OCI-LY7 (cell line): ENCODE data around the gene WNT7A. TPM values are rescaled to one million over a fixed set of nuclear protein-coding genes. Genes with fewer than 3 reads are reported as not detected.

Experiments used
- BruUV-seq: library from RNA; stranded (reverse); fragments of 400-500 nt; replicated peaks from 2 replicates; lab custom pipeline; 2021; lab: Mats Ljungman, UMichigan
- CTCF ChIA-PET: fragments of 300-600 bp; sonication (Branson Sonifier 250); formaldehyde crosslinking; loops from one replicate; lab custom pipeline; 2022; ENCODE audit warnings: antibody characterized with exemption; ENCODE audit not compliant: unreplicated experiment; lab: Charles Lee
- POLR2A ChIA-PET: fragments of 300-600 bp; sonication (Branson Sonifier 250); formaldehyde crosslinking; loops from one replicate; lab custom pipeline; 2022; ENCODE audit warnings: antibody characterized with exemption; lab: Charles Lee
- DNase-seq: peaks from one replicate; pipeline ENCODE4 v3.0.0-alpha.2; 2015; ENCODE audit warnings: low spot score
- H2AFZ ChIP-seq: fragments of 200-600 bp; sonication (generic), shearing (Covaris generic); 2 replicates; pipeline ENCODE4 v1.6.1; 2014; ENCODE audit warnings: mild to moderate bottlenecking, antibody characterized with exemption, low read length, moderate library complexity
- H3K27ac ChIP-seq: fragments of 200-600 bp; sonication (generic); 2 replicates; pipeline ENCODE4 v1.5.1; 2014; ENCODE audit warnings: mixed run types, low read depth, mild to moderate bottlenecking, moderate library complexity, low read length, inconsistent platforms; ENCODE audit not compliant: poor library complexity, severe bottlenecking
- H3K36me3 ChIP-seq: fragments of 200-600 bp; sonication (generic); 2 replicates; pipeline ENCODE4 v1.6.1; 2014; ENCODE audit warnings: mild to moderate bottlenecking, antibody characterized with exemption, low read length, moderate library complexity, mixed read lengths; ENCODE audit not compliant: insufficient read depth
- H3K4me1 ChIP-seq: fragments of 200-600 bp; sonication (generic); 2 replicates; pipeline ENCODE4 v1.5.1; 2014; ENCODE audit warnings: mild to moderate bottlenecking, low read length; ENCODE audit not compliant: insufficient read depth, poor library complexity, severe bottlenecking
- H3K4me2 ChIP-seq: fragments of 200-600 bp; sonication (generic); 2 replicates; pipeline ENCODE4 v1.6.1; 2014; ENCODE audit warnings: mild to moderate bottlenecking, low read length
- H3K4me3 ChIP-seq: fragments of 200-600 bp; sonication (generic); 2 replicates; pipeline ENCODE4 v1.5.1; 2014; ENCODE audit warnings: mild to moderate bottlenecking, low read depth, low read length; ENCODE audit not compliant: poor library complexity, severe bottlenecking
- H3K79me2 ChIP-seq: fragments of 200-600 bp; sonication (generic); 2 replicates; pipeline ENCODE4 v1.6.1; 2016; ENCODE audit warnings: low read depth, mild to moderate bottlenecking, low read length, moderate library complexity, mixed read lengths; ENCODE audit not compliant: insufficient read depth
- H3K9me2 ChIP-seq: fragments of 200-600 bp; sonication (generic); 2 replicates; pipeline ENCODE4 v1.6.1; 2016; ENCODE audit warnings: mild to moderate bottlenecking, low read length, mixed read lengths; ENCODE audit not compliant: insufficient read depth
- H3K9me3 ChIP-seq: fragments of 200-600 bp; sonication (generic); 2 replicates; pipeline ENCODE4 v1.6.1; 2014; ENCODE audit warnings: mild to moderate bottlenecking, mixed run types, low read length, mixed read lengths
- H4K20me1 ChIP-seq: fragments of 200-600 bp; sonication (generic); 2 replicates; pipeline ENCODE4 v1.6.1; 2014; ENCODE audit warnings: mild to moderate bottlenecking, antibody characterized with exemption, low read length, moderate library complexity, mixed read lengths; ENCODE audit not compliant: insufficient read depth
- EZH2phosphoT487 ChIP-seq: fragments of 200-600 bp; sonication (generic); IDR thresholded peaks from 2 replicates; pipeline ENCODE4 v1.6.1; 2018; ENCODE audit warnings: low read depth, borderline replicate concordance, mild to moderate bottlenecking, mixed run types, antibody characterized with exemption, low read length, moderate library complexity, mixed read lengths
- intact Hi-C: fragments of 100-400 bp; cut with micrococcal nuclease; formaldehyde crosslinking; loops from one replicate; pipeline ENCODE4 v1.10.0; 2022; ENCODE audit not compliant: unreplicated experiment
- total RNA-seq, 2 experiments: library from RNA; depleted of rRNA in 1 of 2; stranded (reverse); fragments of >200 nt in 1 of 2; shearing (Covaris generic) in 1 of 2; gene quantifications; 2 replicates each; pipeline ENCODE4 v1.2.3, GENCODE V29; 2014 to 2022
- TF ChIP-seq, protein P1 (sequence below): fragments of 200-600 bp; sonication (generic); conservative IDR thresholded peaks from 2 replicates; pipeline ENCODE4 v1.5.1; 2014; ENCODE audit warnings: mild to moderate bottlenecking, antibody characterized with exemption, low read length, moderate library complexity, mixed read lengths

The WNT7A gene
- total RNA-seq, 2 experiments from 2014 or later, result not detected

DNA sequence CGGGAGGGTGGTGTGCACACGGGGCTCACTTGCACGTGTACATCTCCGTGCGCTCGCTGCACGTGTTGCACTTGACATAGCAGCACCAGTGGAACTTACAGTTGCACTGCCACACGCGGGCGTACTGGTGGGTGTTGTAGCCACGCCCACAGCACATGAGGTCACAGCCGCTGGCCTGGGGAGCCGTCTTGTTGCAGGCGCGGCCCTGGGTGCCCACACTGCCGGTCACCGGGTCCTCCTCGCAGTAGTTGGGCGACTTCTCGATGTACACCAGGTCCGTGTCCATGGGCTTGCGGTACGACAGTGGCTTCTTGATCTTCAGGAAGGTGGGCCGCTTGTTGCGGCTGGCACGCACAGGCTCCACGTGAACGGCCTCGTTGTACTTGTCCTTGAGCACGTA lies 61.0 kb downstream of the WNT7A start:
- no TSS peak for BruUV-seq
- Histone ChIP-seq H4K20me1 (no peaks in the 10 kb centered on the region), H3K36me3 (no peaks in the 10 kb centered on the region), H3K79me2 (no peaks in the 10 kb centered on the region), H2AFZ (no peak overlapping the region), H3K4me3 (no peak overlapping the region), H3K9me2 (no peaks in the 10 kb centered on the region), H3K9me3 (no peaks in the 10 kb centered on the region), H3K4me1 (no peaks in the 10 kb centered on the region), H3K27ac (no peak overlapping the region), H3K4me2 (no peak overlapping the region)
- ChIA-PET CTCF (no interaction called here), POLR2A (no interaction called here)
- no peak for TF ChIP-seq EZH2phosphoT487
- TF ChIP-seq, protein P1, sequence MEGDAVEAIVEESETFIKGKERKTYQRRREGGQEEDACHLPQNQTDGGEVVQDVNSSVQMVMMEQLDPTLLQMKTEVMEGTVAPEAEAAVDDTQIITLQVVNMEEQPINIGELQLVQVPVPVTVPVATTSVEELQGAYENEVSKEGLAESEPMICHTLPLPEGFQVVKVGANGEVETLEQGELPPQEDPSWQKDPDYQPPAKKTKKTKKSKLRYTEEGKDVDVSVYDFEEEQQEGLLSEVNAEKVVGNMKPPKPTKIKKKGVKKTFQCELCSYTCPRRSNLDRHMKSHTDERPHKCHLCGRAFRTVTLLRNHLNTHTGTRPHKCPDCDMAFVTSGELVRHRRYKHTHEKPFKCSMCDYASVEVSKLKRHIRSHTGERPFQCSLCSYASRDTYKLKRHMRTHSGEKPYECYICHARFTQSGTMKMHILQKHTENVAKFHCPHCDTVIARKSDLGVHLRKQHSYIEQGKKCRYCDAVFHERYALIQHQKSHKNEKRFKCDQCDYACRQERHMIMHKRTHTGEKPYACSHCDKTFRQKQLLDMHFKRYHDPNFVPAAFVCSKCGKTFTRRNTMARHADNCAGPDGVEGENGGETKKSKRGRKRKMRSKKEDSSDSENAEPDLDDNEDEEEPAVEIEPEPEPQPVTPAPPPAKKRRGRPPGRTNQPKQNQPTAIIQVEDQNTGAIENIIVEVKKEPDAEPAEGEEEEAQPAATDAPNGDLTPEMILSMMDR, result no peak
- intact Hi-C loops, result no loop called here
- no peak for DNase-seq

DNA sequence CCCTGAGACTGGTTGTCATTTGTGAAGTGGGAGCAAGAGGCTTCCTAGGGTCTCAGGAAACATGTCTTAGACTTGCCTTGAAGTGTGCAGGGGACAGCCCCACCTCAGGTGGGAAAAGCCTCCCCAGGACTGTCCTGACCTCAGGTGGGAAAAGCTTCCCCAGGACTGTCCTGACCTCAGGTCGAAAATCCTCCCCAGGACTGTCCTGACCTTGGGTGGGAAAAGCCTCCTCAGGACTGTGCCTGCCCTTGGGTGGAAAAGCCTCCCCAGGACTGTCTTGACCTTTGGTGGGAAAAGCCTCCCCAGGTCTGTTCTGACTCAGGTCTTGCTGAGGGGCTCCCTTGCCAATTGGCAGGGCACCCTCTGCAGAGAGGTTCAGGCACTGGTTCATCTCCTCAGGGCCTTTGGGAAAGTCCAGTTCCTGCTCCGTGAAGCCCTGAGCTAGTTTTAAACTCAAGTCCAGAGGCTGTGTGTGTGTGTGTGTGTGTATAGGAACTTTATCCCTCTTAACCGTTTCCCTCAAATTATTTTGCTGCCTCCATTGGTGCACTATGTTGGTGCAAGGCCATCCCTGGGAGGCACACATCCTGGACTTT lies 64.7 kb downstream of the WNT7A start:
- Histone ChIP-seq H3K9me2 (no peaks in the 10 kb centered on the region), H4K20me1 (no peaks in the 10 kb centered on the region), H3K4me1 (no peaks in the 10 kb centered on the region), H3K36me3 (no peaks in the 10 kb centered on the region), H3K79me2 (no peaks in the 10 kb centered on the region), H3K9me3 (no peaks in the 10 kb centered on the region), H2AFZ (no peak overlapping the region), H3K27ac (no peak overlapping the region), H3K4me2 (no peak overlapping the region), H3K4me3 (no peak overlapping the region)
- ChIA-PET CTCF (no interaction called here), POLR2A (no interaction called here)
- TF ChIP-seq, protein P1, result no peak
- TF ChIP-seq EZH2phosphoT487, result no peak
- no peak for DNase-seq
- no TSS peak for BruUV-seq
- intact Hi-C loops, result no loop called here

DNA sequence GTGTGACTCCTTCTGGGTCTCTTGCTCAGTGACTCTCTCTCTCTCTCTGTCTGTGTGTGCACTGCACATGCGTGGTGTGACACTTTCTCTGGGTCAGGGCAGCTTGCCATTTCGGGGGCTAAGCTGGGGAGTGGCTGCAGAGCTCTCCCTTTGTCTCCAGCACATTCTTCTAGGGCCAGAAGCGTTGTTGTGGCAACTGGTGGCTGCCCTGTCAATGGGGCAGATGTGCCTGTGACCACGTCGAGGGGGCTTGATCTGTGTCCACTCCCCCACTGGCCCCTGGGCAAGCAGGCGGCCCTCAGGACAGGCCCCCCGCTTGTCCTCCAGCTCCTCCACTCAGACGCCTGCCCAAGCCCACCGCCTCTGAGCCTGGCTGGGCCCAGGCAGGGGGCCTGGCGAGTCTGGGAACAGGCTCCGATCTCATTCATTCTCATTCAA lies 67.8 kb downstream of the WNT7A start:
- POLR2A ChIA-PET, result no interaction called here
- intact Hi-C loops, result no loop called here
- Histone ChIP-seq H3K36me3 (no peaks in the 10 kb centered on the region), H3K27ac (no peak overlapping the region), H3K9me2 (no peaks in the 10 kb centered on the region), H3K4me1 (no peaks in the 10 kb centered on the region), H3K4me3 (no peak overlapping the region), H4K20me1 (no peaks in the 10 kb centered on the region), H3K4me2 (no peak overlapping the region), H3K79me2 (no peaks in the 10 kb centered on the region), H3K9me3 (no peaks in the 10 kb centered on the region), H2AFZ (no peak overlapping the region)
- TF ChIP-seq, protein P1, result no peak
- no peak for TF ChIP-seq EZH2phosphoT487
- DNase-seq, result no peak
- CTCF ChIA-PET, result no interaction called here
- BruUV-seq, result no TSS peak
